Mesothelial cell of epicardium (in vitro differentiated cells): ENCODE results near the gene MORF4L1. TPM values are rescaled to one million over a fixed set of nuclear protein-coding genes. Genes with fewer than 3 reads are reported as not detected.
"Not testable (repeated sequence)": the region's sequence is repeated elsewhere in the genome, so short reads cannot be mapped to it uniquely, and the experiment has no call there.

Experiments used
- DNase-seq, 2 experiments: peaks; one replicate each; pipeline ENCODE4 v3.0.0; 2021; ENCODE audit warnings: low spot score in 2 of 2; ENCODE audit not compliant: unreplicated experiment in 2 of 2
- H3K27ac Mint-ChIP-seq: 2 replicates; pipeline ENCODE4 v1.8.0; 2021; ENCODE audit warnings: mixed read lengths
- H3K27me3 Mint-ChIP-seq: 2 replicates; pipeline ENCODE4 v1.8.0; 2021; ENCODE audit warnings: low read depth, mixed read lengths
- H3K36me3 Mint-ChIP-seq: 2 replicates; pipeline ENCODE4 v1.8.0; 2021; ENCODE audit warnings: mixed read lengths
- H3K4me1 Mint-ChIP-seq: 2 replicates; pipeline ENCODE4 v1.8.0; 2021; ENCODE audit warnings: mixed read lengths
- H3K4me3 Mint-ChIP-seq: 2 replicates; pipeline ENCODE4 v1.8.0; 2021; ENCODE audit warnings: mild to moderate bottlenecking, moderate library complexity, mixed read lengths
- H3K9me3 Mint-ChIP-seq: 2 replicates; pipeline ENCODE4 v1.8.0; 2021; ENCODE audit warnings: mixed read lengths
- CTCF ChIP-seq: fragments of 200-600 bp; sonication (generic); IDR thresholded peaks from one replicate; pipeline ENCODE4 v1.5.0; 2021; ENCODE audit warnings: antibody characterized with exemption; ENCODE audit not compliant: unreplicated experiment
- total RNA-seq: library from RNA; stranded (reverse); gene quantifications from 3 replicates; pipeline ENCODE4 v1.2.1, GENCODE V29; 2021

The MORF4L1 gene
- total RNA-seq, 1 donor from 2014 or later = 444 TPM

GRCh38 chr15:78866803-78867202, 5.9 kb upstream of the MORF4L1 start:
- TF ChIP-seq CTCF = no peak
- Mint-ChIP-seq H3K27ac (no peak overlapping the region), H3K27me3 (no peaks in the 10 kb centered on the region), H3K36me3 (no peaks in the 10 kb centered on the region), H3K4me3 (no peak overlapping the region), H3K4me1 (no peaks in the 10 kb centered on the region), H3K9me3 (no peaks in the 10 kb centered on the region)
- no peak for DNase-seq

DNA sequence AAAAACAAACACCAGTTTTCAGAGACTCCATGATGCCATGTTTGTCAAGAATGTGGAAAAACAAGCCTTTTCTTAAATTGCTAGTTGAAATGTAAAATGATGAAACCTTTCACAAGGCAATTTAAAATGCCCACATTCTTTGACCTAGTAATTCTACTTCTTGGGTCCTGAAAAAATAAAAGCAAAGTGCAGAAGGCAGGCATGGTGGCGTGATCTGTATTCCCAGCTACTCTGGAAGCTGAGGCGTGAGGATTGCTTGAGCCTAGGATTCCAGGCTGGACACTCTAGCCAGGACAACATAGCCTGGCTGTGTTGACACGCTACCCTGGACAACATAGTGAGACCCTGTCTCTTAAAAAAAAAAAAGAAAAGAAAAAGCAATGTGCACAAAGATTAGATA, 4.3 kb upstream of the MORF4L1 start:
- no peak for DNase-seq
- no peaks in the 10 kb centered on the region for H3K36me3 Mint-ChIP-seq

DNA sequence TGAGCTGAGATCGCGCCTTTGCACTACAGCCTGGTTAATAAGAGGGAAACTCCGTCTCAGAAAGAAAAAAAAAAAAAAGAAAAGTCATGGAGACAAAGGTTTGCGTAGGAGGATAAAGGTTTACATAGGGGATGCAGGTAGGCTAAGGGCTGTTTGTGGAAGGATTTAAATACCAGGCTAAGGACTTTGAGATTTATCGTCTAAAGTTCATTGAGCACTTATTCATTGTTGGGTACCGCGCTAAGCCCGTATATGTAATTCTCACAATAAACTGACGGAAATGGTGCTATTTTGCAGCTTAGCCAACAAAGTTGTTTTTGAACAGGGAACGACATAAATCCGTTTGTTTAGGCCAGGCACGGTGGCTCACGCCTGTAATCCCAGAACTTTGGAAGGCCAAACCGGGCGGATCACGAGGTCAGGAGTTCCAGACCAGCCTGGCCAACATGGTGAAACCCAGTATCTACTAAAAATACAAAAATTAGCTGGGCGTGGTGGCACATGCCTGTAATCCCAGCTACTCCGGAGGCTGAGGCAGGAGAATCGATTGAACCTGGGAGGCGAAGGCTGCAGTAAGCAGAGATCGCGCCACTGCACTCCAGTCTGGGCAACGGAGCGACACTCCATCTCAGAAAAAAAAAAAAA, 1.1 kb upstream of the MORF4L1 start:
- not testable (repeated sequence) for H3K27me3 Mint-ChIP-seq, H3K36me3 Mint-ChIP-seq, DNase-seq, H3K9me3 Mint-ChIP-seq
- Mint-ChIP-seq H3K4me3 (peak overlapping the region; percentile 100), H3K27ac (peak overlapping the region; percentile 99), H3K4me1 (peaks cover 18% of the 10 kb centered on the region)

More for the DNA sequence above, 4.3 kb upstream of the MORF4L1 start:
- TF ChIP-seq CTCF = no peak
- H3K27ac Mint-ChIP-seq = no peak overlapping the region
- H3K9me3 Mint-ChIP-seq = no peaks in the 10 kb centered on the region
- no peak overlapping the region for H3K4me3 Mint-ChIP-seq
- H3K4me1 Mint-ChIP-seq = no peaks in the 10 kb centered on the region
- no peaks in the 10 kb centered on the region for H3K27me3 Mint-ChIP-seq

- Mint-ChIP-seq H3K36me3 (no peaks in the 10 kb centered on the region), H3K27ac (peak overlapping the region; percentile 100), H3K4me1 (peaks cover 31% of the 10 kb centered on the region), H3K4me3 (peak overlapping the region; percentile 100), H3K27me3 (no peaks in the 10 kb centered on the region), H3K9me3 (no peaks in the 10 kb centered on the region)
- TF ChIP-seq CTCF = no peak
- peak; percentile 85 to 89 for DNase-seq
Measured at GRCh38 chr15:78872972-78873792, 492 bp downstream of the MORF4L1 start.

GRCh38 chr15:78873793-78874765, 1.4 kb downstream of the MORF4L1 start:
- H3K9me3 Mint-ChIP-seq = no peaks in the 10 kb centered on the region
- H3K27ac Mint-ChIP-seq = peak overlapping the region; percentile 100
- peaks cover 37% of the 10 kb centered on the region for H3K4me1 Mint-ChIP-seq
- H3K27me3 Mint-ChIP-seq = no peaks in the 10 kb centered on the region
- no peak for TF ChIP-seq CTCF
- no peak for DNase-seq
- no peaks in the 10 kb centered on the region for H3K36me3 Mint-ChIP-seq
- peak overlapping the region; percentile 100 for H3K4me3 Mint-ChIP-seq
